Nucleus accumbens (tissue), 56 donors: ENCODE results near the gene ATP2A2.
"Not testable (repeated sequence)": the region's sequence is repeated elsewhere in the genome, so short reads cannot be mapped to it uniquely, and the experiment has no call there.

Experiments used
- DNase-seq, 56 donors: peaks; one replicate each; lab custom pipeline; 2025; lab: John Stamatoyannopoulos, UW

ATP2A2 gene

GRCh38 chr12:110339184-110339952 is 58.3 kb downstream of the ATP2A2 start:
- no peak for DNase-seq

- DNase-seq, result not testable (repeated sequence)
These were observed 59.2 kb downstream of the ATP2A2 start for GRCh38 chr12:110340261-110340660.

- no peak for DNase-seq
These were observed 59.7 kb downstream of the ATP2A2 start for GRCh38 chr12:110340706-110341105.

DNA sequence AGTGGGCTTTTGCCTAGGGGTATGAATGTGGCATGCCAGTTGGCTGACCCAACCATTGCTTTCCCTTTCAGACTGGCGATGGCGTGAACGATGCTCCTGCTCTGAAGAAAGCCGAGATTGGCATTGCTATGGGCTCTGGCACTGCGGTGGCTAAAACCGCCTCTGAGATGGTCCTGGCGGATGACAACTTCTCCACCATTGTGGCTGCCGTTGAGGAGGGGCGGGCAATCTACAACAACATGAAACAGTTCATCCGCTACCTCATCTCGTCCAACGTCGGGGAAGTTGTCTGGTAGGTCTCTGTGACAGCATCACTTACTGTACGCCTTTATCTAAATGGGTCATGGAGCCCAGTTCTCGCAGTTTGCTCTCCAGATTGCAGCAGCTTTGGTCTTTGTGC is 61.1 kb downstream of the ATP2A2 start:
- no peak for DNase-seq

- no peak for DNase-seq
These were observed 62.1 kb downstream of the ATP2A2 start for GRCh38 chr12:110343114-110343513.

- no peak for DNase-seq
These were observed 62.9 kb downstream of the ATP2A2 start for GRCh38 chr12:110343736-110344555.

DNA sequence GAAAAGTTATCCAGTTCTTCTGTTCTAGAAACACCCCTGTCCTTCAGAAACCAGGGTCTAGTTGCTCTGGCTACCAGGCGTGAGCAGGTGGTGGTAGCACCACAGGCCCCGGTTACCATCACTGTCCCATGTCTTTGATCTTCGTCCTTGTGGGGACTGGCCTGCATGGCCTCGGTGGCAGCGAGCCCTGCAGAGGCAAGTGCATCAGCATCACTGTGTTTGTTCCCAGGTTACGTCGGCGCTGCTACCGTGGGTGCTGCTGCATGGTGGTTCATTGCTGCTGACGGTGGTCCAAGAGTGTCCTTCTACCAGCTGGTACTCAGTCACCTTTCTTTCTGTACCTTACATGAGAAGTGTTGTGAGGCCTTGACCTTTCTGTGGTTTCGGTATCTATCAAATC is 63.6 kb downstream of the ATP2A2 start:
- no peak for DNase-seq

DNA sequence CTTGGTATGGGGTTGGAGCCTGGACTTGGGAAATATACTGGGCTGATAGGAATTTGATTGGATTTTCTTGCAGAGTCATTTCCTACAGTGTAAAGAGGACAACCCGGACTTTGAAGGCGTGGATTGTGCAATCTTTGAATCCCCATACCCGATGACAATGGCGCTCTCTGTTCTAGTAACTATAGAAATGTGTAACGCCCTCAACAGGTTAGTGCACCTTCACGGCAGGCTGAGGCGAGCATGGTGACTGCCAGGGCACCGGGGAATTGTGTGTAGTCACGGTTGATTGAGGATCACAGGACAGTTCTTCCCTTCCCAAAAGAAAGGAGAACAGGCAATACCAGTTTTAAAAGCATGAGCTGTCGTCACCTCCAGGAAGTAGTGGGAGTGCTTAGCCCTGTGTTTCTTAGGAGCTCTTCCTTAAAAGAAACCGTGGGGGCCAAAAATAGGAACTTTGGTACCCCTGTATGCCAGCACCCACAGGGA is 64.2 kb downstream of the ATP2A2 start:
- DNase-seq, result peak in 4 of 56 donors; percentile 14 to 64 (median 16)

DNA sequence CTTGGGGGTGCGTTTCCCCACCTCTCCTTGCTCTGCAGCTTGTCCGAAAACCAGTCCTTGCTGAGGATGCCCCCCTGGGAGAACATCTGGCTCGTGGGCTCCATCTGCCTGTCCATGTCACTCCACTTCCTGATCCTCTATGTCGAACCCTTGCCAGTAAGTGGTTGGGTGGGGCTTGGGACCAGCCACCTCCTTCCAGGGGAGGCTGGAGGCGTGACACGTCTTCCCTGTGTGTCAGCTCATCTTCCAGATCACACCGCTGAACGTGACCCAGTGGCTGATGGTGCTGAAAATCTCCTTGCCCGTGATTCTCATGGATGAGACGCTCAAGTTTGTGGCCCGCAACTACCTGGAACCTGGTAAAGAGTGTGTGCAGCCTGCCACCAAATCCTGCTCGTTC is 64.9 kb downstream of the ATP2A2 start:
- peak in 3 of 56 donors; percentile 8 to 17 (median 12) for DNase-seq

GRCh38 chr12:110347767-110348166 is 66.7 kb downstream of the ATP2A2 start:
- DNase-seq, result no peak

DNA sequence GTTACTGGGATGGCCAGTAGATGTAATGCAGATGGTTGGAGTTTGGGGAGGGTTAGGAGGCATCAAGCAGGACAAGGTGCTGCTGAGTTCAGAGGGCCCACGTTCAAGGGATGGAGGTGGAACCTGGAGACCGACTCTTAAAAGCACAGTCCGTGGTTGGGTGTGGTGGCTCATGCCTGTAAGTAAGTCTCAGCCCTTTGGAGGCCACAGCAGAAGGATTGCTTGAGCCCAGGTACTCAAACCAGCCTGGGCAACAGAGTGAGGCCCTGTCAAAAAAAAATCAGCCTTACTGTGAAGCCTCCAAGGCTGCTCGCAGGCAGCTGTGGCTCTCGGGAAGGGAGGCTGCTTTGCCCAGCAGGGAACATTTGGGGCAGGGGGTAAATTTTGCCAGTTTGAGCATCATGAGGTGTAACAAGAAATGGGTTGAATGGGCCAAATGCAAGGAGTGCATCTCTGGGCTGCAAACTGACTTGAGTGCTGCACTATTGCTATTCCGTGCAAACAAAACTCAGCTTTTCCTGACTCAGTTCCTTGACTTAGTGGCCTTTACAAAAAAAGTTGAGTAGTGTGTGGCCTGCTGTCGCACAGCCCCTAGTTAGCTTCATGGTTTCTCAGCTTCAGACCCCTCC is 67.5 kb downstream of the ATP2A2 start:
- DNase-seq, result no peak

GRCh38 chr12:110349096-110349495 is 68.0 kb downstream of the ATP2A2 start:
- DNase-seq, result no peak

- DNase-seq, result peak in 2 of 56 donors; percentile 9 to 16
These were observed 68.6 kb downstream of the ATP2A2 start for GRCh38 chr12:110349514-110350151.

DNA sequence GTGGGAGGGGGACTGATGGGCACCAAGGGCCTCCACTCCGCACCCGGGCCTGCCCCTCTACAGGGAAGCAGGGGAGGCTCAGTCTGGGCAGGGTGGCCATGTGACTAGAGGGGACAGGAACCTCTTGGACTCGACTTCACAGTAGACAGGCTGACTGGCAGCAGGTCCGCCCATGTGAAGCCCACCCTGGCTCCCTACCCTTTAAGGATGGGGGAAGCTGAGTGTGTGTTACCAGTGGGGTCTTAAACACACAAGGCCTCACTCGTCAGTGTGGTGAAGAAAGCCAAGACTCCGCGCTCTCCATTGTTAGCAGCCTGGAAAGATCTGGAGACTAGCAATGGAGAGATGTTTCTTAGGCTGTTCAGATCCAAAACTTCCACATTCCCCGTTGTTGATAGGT is 70.1 kb downstream of the ATP2A2 start:
- no peak for DNase-seq

GRCh38 chr12:110352401-110352800 is 71.4 kb downstream of the ATP2A2 start:
- DNase-seq, result no peak

DNA sequence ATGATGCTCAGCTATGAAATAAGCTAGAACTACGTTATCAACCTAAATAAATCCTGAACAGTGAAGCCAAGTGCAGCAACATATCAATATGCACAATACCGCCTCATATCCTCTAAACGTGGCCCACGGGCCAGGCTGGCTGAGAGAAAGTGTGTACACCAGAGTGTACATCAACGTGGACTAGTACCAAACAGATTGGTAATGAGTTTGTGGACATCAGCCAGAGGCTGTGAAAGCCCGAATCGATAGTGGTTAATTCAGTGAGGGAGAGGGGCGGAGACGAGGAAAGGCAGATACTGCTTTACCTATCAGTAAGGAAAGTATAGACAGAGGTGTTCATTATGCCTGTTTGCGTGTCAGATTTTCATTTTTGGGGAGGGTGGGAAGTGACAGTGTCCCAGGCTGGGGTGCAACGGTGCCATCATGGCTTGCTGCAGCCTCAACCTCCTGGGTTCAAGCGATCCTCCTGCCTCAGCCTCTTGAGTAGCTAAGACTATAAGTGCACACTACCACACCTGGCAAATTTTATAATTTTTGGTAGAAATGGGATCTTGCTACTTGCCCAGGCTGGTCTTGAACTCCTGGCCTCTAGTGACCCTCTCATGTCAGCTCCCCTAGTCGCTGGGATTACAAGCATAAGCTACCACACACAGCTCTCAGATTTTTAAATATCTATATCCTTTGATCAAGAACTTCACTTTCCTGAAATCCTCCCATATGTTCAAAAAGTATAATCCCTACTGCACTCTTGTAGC is 72.3 kb downstream of the ATP2A2 start:
- no peak for DNase-seq

DNA sequence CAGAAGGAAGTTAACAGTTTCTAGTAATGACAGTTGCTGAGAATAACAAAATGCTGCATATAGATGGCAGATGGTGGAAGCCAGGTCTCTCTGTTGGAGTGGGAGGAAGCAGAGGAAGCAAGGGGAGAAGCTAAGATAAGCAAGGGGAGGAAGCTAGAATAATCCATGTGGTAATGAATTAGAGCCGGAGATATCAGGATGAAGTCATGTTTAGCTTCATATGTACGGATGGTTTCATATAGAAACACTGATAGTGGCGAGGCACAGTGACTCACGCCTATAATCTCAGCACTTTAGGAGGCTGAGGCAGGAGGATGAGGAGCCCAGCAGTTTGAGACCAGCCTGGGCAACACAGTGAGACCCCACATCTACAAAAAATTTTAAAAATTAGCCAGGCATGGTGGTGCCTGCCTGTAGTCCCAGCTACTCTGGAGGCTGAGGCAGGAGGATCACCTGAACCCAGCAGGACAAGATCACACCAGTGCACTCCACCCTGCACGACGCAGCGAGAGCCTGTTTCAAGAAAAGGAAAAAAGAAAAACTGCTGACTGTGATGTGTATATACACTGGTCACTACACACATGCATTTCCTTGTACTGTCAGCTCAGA is 73.2 kb downstream of the ATP2A2 start:
- no peak for DNase-seq

DNA sequence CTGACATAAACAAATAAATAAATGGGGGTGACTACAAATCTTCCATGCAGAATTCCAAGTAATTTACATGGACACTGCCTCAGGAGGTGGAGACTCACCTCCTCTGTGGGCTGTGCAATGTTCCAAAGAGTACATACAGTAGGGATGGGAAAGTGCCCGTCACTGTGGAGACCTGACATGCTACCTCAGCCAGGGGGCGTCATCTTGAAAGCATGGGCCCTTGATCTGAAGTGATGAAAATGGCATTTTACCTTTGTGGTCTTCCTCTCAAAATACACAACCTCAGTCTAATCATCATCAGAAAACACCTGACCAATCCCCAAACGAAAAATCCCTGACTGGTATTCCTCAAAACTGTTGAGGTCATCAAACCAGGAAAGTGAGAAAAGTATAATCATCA is 74.0 kb downstream of the ATP2A2 start:
- DNase-seq, result no peak

GRCh38 chr12:110358384-110359097 is 77.5 kb downstream of the ATP2A2 start:
- DNase-seq, result not testable (repeated sequence)
